Measurements from ENCODE around the gene TAF11. TPM values are rescaled to one million over a fixed set of nuclear protein-coding genes. Genes with fewer than 3 reads are reported as not detected.

The TAF11 gene
- polyA plus RNA-seq, 2 of the 4 experiments (the other 2 are of a cell fraction), result 17.3 to 28.9 TPM

DNA sequence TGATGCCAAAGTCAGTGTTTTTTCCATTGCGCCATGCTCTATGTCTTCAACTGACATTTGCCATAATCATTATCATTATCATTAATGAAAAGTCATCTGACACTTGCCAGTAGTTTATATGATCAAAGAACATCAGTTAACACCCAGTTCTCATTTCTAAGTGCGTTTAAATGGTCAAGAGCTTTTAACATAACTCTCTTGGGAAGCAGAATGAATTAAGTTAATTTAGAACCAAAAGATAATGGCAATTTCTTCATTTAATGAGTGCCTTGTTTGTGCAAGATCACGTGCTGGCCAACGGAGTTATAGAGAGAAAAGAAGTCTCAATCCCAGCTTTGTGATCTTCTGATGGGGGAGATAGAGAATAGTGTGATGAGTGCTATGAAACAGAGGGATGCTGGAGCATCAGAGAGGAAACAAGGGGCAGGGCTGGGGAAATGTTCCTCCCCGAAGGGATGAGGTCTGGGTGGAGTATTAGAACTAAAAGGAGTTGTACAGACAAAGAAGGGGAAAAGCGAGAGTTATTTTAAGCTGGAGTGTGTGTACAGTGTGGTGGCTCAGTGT lies 21.6 kb upstream of the TAF11 start:
- 88% methylated on average over 6 of the region's 6 CpGs for WGBS (ENCODE audit: missing lambda C conversion rate)
- H3K4me1 ChIP-seq, result no peaks in the 10 kb centered on the region
- DNase-seq (ENCODE audit: low read depth in 1 of 2, low spot score in 1 of 2) (no peak), FAIRE-seq (no peak), ATAC-seq (no peak)
- TF ChIP-seq NR3C1 (IDR thresholded peaks at IDR 0.05) (no peak), EP300 (IDR thresholded peaks at IDR 0.05) (no peak), RARB (CRISPR knock-in tag; IDR thresholded peaks at IDR 0.05) (no peak), HOXA7 (CRISPR knock-in tag; IDR thresholded peaks at IDR 0.05) (no peak), MAFK (IDR thresholded peaks at IDR 0.05; ENCODE audit: partially characterized antibody) (no peak), CHD4 (IDR thresholded peaks at IDR 0.05; ENCODE audit: borderline replicate concordance) (no peak), TFCP2L1 (CRISPR knock-in tag; IDR thresholded peaks at IDR 0.05) (no peak), RAD21 (conservative IDR thresholded peaks at IDR 0.05 in 1 of 2, IDR thresholded peaks at IDR 0.05 in 1 of 2) (no peak), CBX2 (IDR thresholded peaks at IDR 0.05; ENCODE audit: borderline replicate concordance, low read depth) (no peak)
- TF ChIP-seq, protein P1, sequence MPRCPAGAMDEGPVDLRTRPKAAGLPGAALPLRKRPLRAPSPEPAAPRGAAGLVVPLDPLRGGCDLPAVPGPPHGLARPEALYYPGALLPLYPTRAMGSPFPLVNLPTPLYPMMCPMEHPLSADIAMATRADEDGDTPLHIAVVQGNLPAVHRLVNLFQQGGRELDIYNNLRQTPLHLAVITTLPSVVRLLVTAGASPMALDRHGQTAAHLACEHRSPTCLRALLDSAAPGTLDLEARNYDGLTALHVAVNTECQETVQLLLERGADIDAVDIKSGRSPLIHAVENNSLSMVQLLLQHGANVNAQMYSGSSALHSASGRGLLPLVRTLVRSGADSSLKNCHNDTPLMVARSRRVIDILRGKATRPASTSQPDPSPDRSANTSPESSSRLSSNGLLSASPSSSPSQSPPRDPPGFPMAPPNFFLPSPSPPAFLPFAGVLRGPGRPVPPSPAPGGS (IDR thresholded peaks at IDR 0.05), result no peak
- H3K4me2 ChIP-seq, result no peak overlapping the region
- ChIA-PET POLR2A (no interaction called here), CTCF (no interaction called here)
- H3K9me3 ChIP-seq, result no peaks in the 10 kb centered on the region
- no peak overlapping the region for H3K27ac ChIP-seq
- H3K4me3 ChIP-seq, result no peak overlapping the region

DNA sequence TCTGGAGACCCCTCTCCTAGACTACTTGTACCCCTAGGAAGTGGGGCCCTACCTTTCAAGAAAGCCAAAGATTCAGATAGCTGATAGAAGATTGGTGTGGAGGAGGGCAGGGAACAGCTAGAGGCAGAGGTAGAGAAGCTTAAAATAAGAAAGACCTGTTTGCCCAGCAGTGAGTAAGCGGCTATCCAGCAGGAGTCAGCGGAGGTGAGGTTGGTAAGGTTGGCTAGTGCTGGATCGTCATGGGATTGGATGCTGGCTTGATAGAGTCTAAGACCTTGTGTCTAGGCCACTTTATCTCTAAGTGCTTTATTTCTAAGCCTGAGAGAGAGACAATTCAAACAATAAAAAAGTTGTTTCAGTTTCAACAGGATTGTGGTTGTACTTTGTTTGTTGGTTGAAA lies 20.4 kb upstream of the TAF11 start:
- H3K4me3 ChIP-seq, result no peak overlapping the region
- no peak overlapping the region for H3K4me2 ChIP-seq
- CTCF ChIA-PET, result interaction anchor here (1.1 to 1.7 kb wide), 2 partner anchors 11 to 259 kb away, joined by 3 to 5 read pairs; no protein-coding TSS in a partner anchor
- H3K9me3 ChIP-seq, result no peaks in the 10 kb centered on the region
- no peak for FAIRE-seq
- POLR2A ChIA-PET, result interaction anchor here (0.5 kb wide), 1 partner anchor 374 kb away, joined by 4 read pairs; no protein-coding TSS in a partner anchor
- H3K4me1 ChIP-seq, result no peaks in the 10 kb centered on the region
- TF ChIP-seq HEYL (CRISPR knock-in tag; IDR thresholded peaks at IDR 0.05), result no peak
- TF ChIP-seq EP300 (IDR thresholded peaks at IDR 0.05), result no peak
- TF ChIP-seq, protein P2, sequence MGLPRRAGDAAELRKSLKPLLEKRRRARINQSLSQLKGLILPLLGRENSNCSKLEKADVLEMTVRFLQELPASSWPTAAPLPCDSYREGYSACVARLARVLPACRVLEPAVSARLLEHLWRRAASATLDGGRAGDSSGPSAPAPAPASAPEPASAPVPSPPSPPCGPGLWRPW (IDR thresholded peaks at IDR 0.05), result no peak
- no peak for TF ChIP-seq HOXB5 (CRISPR knock-in tag; IDR thresholded peaks at IDR 0.05)
- TF ChIP-seq EHF (CRISPR knock-in tag; IDR thresholded peaks at IDR 0.05), result no peak
- ATAC-seq, result no peak
- H3K27ac ChIP-seq, result no peak overlapping the region
- WGBS (ENCODE audit: missing lambda C conversion rate), result 94% methylated on average over 3 of the region's 3 CpGs
- no peak for DNase-seq (ENCODE audit: low read depth in 1 of 2, low spot score in 1 of 2)

DNA sequence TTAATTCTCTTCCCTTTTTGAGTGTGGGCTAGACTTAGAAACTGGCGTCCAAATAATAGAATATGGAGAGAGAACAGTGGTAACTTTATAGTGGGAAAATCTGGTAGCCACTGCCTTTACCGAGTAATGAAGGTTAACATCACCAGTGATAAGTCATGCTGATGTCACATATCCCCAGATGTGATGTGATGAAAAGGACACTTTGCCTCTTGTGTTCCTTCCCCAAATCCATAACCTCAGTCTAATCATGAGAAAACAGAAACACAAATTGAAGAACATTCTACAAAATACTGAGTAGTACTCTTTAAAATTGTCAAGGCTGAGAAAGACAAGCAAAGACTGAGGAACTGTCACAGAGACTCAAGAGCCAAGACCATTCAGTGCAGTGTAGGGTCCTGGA lies 19.0 kb upstream of the TAF11 start:
- TF ChIP-seq BHLHE40 (IDR thresholded peaks at IDR 0.05; ENCODE audit: low read depth, low read length), result no peak
- no peak for TF ChIP-seq EP300 (IDR thresholded peaks at IDR 0.05)
- TF ChIP-seq, protein P3, sequence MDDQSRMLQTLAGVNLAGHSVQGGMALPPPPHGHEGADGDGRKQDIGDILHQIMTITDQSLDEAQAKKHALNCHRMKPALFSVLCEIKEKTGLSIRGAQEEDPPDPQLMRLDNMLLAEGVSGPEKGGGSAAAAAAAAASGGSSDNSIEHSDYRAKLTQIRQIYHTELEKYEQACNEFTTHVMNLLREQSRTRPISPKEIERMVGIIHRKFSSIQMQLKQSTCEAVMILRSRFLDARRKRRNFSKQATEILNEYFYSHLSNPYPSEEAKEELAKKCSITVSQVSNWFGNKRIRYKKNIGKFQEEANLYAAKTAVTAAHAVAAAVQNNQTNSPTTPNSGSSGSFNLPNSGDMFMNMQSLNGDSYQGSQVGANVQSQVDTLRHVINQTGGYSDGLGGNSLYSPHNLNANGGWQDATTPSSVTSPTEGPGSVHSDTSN (IDR thresholded peaks at IDR 0.05), result no peak
- TF ChIP-seq CHD2 (IDR thresholded peaks at IDR 0.05; ENCODE audit: low read length, partially characterized antibody), result no peak
- TF ChIP-seq RFX5 (IDR thresholded peaks at IDR 0.05), result no peak
- TF ChIP-seq HEYL (CRISPR knock-in tag; IDR thresholded peaks at IDR 0.05), result no peak
- TF ChIP-seq, protein P4, sequence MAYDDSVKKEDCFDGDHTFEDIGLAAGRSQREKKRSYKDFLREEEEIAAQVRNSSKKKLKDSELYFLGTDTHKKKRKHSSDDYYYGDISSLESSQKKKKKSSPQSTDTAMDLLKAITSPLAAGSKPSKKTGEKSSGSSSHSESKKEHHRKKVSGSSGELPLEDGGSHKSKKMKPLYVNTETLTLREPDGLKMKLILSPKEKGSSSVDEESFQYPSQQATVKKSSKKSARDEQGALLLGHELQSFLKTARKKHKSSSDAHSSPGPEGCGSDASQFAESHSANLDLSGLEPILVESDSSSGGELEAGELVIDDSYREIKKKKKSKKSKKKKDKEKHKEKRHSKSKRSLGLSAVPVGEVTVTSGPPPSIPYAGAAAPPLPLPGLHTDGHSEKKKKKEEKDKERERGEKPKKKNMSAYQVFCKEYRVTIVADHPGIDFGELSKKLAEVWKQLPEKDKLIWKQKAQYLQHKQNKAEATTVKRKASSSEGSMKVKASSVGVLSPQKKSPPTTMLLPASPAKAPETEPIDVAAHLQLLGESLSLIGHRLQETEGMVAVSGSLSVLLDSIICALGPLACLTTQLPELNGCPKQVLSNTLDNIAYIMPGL (CRISPR knock-in tag; IDR thresholded peaks at IDR 0.05; ENCODE audit: borderline replicate concordance), result no peak
- no peak for TF ChIP-seq PHF8 (IDR thresholded peaks at IDR 0.05; ENCODE audit: borderline replicate concordance, low read depth)
- no peak for TF ChIP-seq CBX2 (IDR thresholded peaks at IDR 0.05; ENCODE audit: borderline replicate concordance, low read depth)
- no peak for TF ChIP-seq POLR2A (IDR thresholded peaks at IDR 0.05; ENCODE audit: low read length)
- TF ChIP-seq CHD4 (IDR thresholded peaks at IDR 0.05; ENCODE audit: borderline replicate concordance), result no peak
- TF ChIP-seq, protein P5, sequence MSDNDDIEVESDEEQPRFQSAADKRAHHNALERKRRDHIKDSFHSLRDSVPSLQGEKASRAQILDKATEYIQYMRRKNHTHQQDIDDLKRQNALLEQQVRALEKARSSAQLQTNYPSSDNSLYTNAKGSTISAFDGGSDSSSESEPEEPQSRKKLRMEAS (IDR thresholded peaks at IDR 0.05), result no peak
- TF ChIP-seq RNF2 (IDR thresholded peaks at IDR 0.05; ENCODE audit: borderline replicate concordance, low read depth), result no peak
- TF ChIP-seq MYC (IDR thresholded peaks at IDR 0.05; ENCODE audit: borderline replicate concordance, low read length), result no peak
- TF ChIP-seq, protein P6, sequence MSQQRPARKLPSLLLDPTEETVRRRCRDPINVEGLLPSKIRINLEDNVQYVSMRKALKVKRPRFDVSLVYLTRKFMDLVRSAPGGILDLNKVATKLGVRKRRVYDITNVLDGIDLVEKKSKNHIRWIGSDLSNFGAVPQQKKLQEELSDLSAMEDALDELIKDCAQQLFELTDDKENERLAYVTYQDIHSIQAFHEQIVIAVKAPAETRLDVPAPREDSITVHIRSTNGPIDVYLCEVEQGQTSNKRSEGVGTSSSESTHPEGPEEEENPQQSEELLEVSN (IDR thresholded peaks at IDR 0.05; ENCODE audit: borderline replicate concordance, low read depth), result no peak
- TF ChIP-seq FOSL2 (IDR thresholded peaks at IDR 0.05), result no peak
- TF ChIP-seq FOSL2 (CRISPR knock-in tag; IDR thresholded peaks at IDR 0.05), result no peak
- no peak for TF ChIP-seq HDAC2 (IDR thresholded peaks at IDR 0.05)
- ATAC-seq (no peak), DNase-seq (ENCODE audit: low read depth in 1 of 2, low spot score in 1 of 2) (no peak), FAIRE-seq (no peak)
- Histone ChIP-seq H3K9me3 (no peaks in the 10 kb centered on the region), H3K4me2 (no peak overlapping the region), H3K4me1 (peaks cover 6% of the 10 kb centered on the region; the same call in 2 of the 3 replicates), H3K27ac (no peak overlapping the region), H3K4me3 (no peak overlapping the region)
- ChIA-PET CTCF (no interaction called here), POLR2A (no interaction called here)
- WGBS (ENCODE audit: missing lambda C conversion rate), result 90% methylated on average over 2 of the region's 2 CpGs

Measured in A549 (cell line).